HG03469 (cell line): Measurements from ENCODE around the gene CEP89.
"Not testable (repeated sequence)": the region's sequence is repeated elsewhere in the genome, so short reads cannot be mapped to it uniquely, and the experiment has no call there.

Source experiments
- ATAC-seq: cut with Tn5 transposase; IDR thresholded peaks from one replicate; pipeline ENCODE4 v1.9.1; 2021; ENCODE audit warnings: mild to moderate bottlenecking, moderate library complexity, moderate number of reproducible peaks; ENCODE audit not compliant: unreplicated experiment

Gene CEP89

GRCh38 chr19:32971715-32972540 is at the start of gene CEP89, which contains the start of gene FAAP24:
CEP89 (minus strand) TSS chr19:32971958; CDS start chr19:32971874, 84 bp downstream.
FAAP24 (plus strand) TSS chr19:32972242; CDS start chr19:32973197, 955 bp downstream.
- ATAC-seq, result peak; percentile 99

DNA sequence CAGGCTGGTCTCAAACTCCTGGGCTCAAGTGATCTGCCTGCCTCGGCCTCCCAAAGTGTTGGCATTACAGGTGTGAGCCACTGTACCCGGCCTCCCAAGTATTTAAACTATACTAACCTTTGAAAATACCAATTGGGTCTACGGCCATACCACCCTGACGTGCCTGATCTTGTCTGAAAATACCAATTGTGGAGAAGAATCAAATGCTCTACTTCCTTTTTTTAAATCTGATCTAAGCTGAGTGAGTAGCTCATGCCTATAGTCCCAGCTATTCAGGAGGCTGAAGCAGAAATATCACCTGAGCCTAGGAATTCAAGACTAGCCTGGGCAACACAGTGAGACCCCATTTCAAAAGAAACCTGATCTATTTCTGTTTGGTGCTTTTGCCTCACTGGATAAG is 39.1 kb upstream of the CEP89 start:
- not testable (repeated sequence) for ATAC-seq

DNA sequence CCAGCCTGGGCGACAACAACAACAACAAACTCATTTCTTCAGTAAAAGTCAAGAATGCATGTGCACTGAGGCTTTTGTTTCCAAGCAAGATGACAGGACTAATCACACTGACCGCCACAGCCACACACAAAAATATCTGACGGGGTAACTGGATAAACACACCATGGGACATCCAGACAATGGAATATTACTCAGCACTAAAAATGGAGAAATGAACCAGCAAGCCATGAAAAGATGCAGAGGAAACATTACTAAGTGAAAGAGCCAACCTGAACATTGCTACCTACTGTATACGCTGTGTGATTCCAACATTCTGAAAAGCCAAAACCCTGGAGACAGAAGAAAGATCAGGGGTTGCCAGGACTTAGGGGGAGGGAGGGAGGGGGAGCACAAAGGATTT is 37.0 kb upstream of the CEP89 start:
- no peak for ATAC-seq

- ATAC-seq, result no peak
These were observed 33.7 kb upstream of the CEP89 start for GRCh38 chr19:33005440-33005839.

DNA sequence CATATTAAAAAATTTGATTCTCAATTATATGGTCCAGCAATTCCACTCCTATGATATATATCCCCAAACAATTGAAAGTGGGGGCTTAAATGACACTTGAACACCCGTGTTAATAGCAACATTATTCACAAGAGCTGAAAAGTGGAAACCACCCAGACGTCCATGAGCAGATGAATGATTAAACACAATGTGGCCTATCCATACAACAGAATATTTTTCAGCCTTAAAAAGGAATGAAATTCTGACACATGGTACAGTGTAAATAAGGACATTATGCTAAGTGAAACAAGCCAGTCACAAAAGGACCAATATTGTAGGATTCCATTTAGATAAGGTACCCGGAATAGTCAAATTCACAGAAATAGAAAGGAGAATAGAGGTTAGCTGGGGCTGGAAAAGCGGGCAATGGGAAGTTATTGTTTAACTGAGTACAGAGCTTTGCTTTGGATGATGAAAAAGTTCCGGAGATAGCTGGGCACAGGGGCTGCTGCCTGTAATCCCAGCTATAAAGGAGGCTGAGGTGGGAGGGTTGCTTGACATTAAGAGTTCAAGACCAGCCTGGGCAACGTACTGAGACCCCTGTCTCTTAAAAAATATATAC is 31.8 kb upstream of the CEP89 start:
- not testable (repeated sequence) for ATAC-seq

DNA sequence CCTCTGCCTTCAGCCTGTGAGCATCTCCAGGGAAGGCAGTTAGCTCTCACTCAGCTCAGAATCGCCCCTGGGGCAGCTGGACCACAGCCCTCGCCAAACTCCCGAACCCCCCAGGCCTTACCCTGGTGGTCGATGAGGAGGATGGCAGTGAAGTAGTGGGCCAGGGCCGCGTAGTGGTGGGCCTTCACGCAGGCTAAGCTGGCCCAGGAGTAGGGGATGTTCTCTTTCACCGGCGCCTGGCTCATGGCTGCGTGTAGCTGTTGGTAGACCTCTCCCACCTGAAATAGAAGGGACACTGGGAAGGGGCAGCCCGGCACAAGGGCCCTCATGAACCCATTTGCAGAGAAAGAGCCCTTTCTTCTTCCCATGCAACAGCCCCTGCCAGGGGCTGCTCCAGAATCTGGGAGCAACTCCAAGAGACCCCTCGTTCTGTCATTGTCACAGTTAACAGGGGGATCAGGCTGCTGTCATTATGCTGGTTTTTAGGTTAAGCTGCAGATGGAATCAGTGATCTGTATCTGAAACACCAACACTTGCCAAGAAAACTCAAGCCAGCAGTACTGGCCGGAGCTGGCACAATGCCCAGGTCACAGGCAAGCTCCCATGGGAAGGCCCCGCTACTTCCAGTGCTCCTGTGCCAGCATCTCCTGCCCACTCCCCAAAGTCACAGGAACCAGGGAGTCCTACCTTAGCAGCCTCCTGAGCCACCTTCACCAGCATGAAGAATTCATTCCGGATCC is 30.5 kb upstream of the CEP89 start:
- not testable (repeated sequence) for ATAC-seq

DNA sequence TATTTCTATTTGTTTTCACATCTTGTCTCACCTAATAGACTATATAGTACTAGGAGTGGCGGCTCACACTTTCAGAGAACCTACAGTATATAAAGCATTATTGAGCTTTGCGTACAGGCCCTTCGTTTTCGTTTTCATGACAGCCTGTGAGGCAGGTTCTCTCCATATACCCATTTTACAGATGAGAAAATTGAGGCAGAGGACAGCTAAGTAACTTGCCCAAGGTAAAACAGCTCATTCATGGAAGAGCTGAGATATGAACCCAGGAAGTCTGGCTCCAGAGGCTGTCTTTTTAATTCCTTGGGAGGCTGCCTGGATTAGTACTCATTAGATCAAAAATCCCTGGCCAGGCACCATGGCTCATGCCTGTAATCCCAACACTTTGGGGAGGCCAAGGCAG is 29.2 kb upstream of the CEP89 start:
- ATAC-seq, result no peak

DNA sequence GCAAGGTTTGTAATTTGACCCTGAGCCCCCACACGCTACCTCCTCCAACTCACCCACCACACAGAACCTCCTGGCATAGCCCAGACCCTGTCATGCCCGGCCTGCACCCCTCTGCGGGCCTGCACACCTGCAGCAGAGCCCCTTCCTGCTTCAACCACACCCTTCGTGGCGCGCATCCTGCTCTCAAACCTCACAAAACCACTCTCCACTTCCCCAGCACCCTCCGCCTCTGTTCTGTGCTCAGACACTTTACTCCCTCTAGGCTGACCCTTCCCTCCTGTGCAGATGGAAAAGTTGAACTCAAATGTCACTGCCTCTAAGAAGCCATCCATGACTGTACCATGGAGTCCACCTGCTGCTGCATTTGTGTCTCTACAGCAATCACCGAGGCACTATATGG is 28.8 kb upstream of the CEP89 start:
- ATAC-seq, result no peak

DNA sequence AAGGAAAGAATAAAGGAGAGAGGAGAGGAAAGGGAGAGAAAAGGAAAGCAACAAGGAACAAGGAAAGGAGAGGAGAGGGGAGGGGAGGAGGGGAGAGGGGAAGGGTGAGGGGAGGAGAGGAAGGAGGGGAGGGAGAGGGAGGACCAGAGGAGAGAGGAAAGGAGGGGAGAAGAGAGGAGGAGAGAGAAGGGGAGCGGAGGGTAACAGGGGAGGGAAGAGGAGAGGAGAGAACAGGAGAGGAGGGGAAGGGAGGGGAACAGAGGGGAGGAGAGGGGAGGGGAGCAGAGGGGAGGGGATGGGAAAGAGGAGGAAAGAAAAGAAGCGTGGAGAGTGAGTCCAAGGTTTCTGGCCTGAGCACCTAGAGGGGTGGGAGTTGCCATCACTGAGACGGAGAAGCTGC is 27.0 kb upstream of the CEP89 start:
- no peak for ATAC-seq

DNA sequence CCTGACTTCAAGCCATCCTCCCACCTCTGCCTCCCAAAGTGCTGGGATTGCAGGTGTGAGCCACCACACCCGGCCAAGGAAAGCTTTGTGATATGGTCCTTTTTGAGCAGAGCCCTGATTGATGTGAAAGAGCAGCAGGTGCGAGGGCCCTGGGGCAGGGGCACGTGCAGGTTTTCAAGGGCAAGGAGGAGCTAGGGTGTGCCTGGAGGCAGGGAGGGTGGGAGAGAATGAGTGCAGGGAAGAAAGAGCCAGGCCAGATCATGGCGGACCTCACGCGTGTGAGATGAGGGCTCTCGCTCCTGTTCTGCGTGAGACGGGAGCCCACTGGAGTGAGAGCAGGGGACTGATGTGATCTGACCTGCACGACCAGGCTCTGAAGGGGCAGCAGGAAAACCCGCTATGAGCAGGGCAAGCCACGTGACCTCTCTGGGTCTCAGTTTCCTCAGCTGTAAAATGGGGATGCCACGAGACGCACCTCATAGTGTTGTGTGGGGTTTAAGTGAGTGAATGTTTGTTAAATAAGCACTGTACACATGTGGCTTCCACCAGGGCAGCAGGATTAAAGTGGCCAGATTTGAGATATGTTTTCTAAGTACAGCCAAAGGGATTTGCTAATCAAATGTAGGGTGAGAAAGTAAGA is 26.1 kb upstream of the CEP89 start:
- ATAC-seq, result no peak

DNA sequence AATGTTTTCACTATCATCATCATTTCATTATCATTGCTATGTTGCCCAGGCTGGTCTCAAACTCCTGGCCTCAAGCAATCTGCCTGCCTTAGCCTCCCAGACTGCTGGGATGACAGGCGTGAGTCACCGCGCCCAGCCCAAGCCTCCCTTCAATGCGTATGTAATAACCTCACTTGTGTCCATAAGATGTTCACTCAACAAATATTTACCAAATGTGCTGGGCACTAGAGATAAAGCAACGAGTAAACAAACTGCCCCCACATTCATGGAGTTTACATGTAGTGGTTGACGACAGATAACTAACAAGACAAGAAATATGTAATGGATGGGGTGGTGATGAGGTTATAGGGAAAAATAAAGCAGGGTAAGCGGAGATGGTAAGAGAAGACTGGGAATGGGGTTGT is 25.3 kb upstream of the CEP89 start:
- not testable (repeated sequence) for ATAC-seq

- not testable (repeated sequence) for ATAC-seq
These were observed 24.2 kb upstream of the CEP89 start for GRCh38 chr19:32995966-32996365.

- no peak for ATAC-seq
These were observed 17.0 kb upstream of the CEP89 start for GRCh38 chr19:32988724-32989123.

- not testable (repeated sequence) for ATAC-seq
These were observed 16.5 kb upstream of the CEP89 start for GRCh38 chr19:32988254-32988653.

DNA sequence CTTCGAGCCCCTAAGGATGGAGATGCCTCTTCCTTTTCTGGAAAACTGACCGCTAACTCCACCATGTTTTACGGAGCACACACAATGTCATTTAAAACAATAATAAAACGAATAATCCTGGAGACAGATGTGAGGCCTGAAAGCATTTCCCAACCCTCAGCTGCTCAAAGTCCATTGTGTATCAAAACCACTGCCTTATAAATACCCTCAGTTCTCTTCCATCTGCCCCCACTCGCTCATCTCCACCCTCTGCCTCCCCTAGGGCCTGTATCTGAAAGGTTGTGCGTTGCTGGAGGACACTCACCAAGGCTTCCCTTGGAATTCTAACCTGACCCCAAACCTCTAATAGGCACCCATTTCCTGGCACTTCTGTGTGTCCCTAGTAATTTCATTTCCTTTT is 10.7 kb upstream of the CEP89 start:
- not testable (repeated sequence) for ATAC-seq

GRCh38 chr19:32979807-32980206 is 8.0 kb upstream of the CEP89 start:
- not testable (repeated sequence) for ATAC-seq

DNA sequence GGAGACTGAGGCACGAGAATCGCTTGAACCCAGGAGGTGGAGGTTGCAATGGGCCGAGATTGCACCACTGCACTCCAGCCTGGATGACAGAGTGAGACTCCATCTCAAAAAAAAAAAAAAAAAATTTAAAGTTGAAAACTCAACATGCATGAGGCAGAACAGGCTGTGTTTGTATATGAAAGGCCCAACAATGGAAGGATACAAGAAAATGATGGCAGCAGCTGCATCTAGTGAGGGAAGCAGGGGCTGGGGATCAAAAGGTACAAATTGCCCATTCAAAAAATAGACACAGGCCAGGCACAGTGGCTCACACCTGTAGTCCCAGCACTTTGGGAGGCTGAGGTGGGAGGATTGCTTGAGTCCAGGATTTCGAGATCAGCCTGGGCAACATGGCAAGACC is 6.1 kb upstream of the CEP89 start:
- ATAC-seq, result not testable (repeated sequence)

DNA sequence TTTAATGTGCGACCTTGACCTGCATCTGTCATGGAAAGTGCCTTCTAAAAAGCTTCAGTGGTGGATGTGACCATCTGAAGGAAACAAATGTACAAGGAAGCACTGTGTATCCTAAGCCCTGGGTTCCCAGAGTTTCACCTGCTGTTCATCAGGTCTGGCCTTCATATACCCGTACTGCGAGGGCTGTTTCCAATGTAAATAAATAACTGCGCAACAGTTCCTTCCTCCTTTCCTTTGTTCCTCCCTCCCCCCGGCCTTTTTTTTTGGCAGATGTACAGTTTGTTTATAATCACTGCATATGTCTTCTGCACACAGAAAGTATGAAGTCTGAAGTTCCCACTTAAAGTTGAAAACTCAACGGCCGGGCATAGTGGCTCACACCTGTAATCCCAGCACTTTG is 5.5 kb upstream of the CEP89 start:
- no peak for ATAC-seq

- ATAC-seq, result no peak
These were observed 4.6 kb upstream of the CEP89 start for GRCh38 chr19:32976223-32976805.

DNA sequence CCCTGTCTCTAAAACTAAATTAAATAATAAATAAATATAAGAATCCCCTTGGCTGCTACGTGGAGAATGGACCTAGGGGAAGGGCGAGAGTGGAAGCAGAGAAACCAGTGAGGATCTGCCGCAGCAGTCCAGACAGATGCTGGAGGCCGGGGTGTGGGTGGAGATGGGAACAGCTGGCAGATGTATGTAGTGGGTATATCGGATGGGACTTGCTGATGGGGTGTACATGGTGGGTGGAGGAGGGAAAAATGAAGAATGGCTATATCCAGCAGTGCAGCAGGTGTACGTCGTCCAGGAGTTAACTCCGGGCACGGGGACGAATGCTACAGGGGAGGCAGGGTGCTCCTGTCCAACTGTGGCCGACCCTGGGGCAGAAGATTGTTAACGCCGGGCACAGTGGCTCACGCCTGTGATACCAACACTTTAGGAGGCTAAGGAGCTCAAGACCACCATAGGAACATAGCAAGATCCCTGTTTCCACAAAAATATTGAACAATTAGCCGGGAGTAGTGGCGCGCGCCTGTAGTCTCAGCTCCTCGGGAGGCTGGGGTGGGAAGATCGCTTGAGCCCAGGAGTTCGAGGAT is 654 bp downstream of the CEP89 start:
- no peak for ATAC-seq
